CD14-positive monocyte (primary cell): Measurements from ENCODE around the gene SELENBP1. TPM values are rescaled to one million over a fixed set of nuclear protein-coding genes. Genes with fewer than 3 reads are reported as not detected.

Source experiments
- DNase-seq, 3 donors: peaks; one replicate each; pipeline ENCODE4 v3.0.0-alpha.2; 2011 to 2022
- H2AFZ ChIP-seq: 2 replicates; pipeline ENCODE4 v1.6.0; 2012; ENCODE audit warnings: mild to moderate bottlenecking, low read depth, low read length, inconsistent platforms; ENCODE audit not compliant: insufficient read depth, poor library complexity, severe bottlenecking
- H3K27ac ChIP-seq, 2 donors: 1 replicate in 1 of 2; 2 replicates in 1 of 2; pipeline ENCODE4 v1.5.1; 2012 to 2013; ENCODE audit warnings: low read length in 2 of 2, control low read depth in 1 of 2, inconsistent platforms in 1 of 2, low read depth in 1 of 2, mild to moderate bottlenecking in 1 of 2
- H3K27me3 ChIP-seq, 2 donors: one replicate each; pipeline versions ENCODE4 v1.6.0 to v1.6.1; 2011 to 2013; ENCODE audit warnings: low read length in 2 of 2; ENCODE audit not compliant: control insufficient read depth in 2 of 2, insufficient read depth in 2 of 2
- H3K36me3 ChIP-seq, 2 donors: replicated peaks in 1 of 2; 1 replicate in 1 of 2; 2 replicates in 1 of 2; pipeline versions ENCODE4 v1.5.1 to v1.6.1; 2012 to 2013; ENCODE audit warnings: low read length in 2 of 2, control low read depth in 1 of 2, inconsistent platforms in 1 of 2, mild to moderate bottlenecking in 1 of 2; ENCODE audit not compliant: insufficient read depth in 2 of 2, control insufficient read depth in 1 of 2
- H3K4me1 ChIP-seq, 2 donors: 1 replicate in 1 of 2; 2 replicates in 1 of 2; pipeline versions ENCODE4 v1.5.1 to v1.6.1; 2012 to 2013; ENCODE audit warnings: low read length in 2 of 2, control low read depth in 1 of 2, inconsistent platforms in 1 of 2, mild to moderate bottlenecking in 1 of 2, moderate library complexity in 1 of 2; ENCODE audit not compliant: insufficient read depth in 2 of 2, control insufficient read depth in 1 of 2
- H3K4me2 ChIP-seq: replicated peaks from 2 replicates; pipeline ENCODE3; 2012; ENCODE audit warnings: low read length, moderate library complexity, mild to moderate bottlenecking; ENCODE audit not compliant: poor library complexity, severe bottlenecking; ENCODE audit errors: extremely low read depth
- H3K4me3 ChIP-seq, 3 experiments: fragments of 200-600 bp in 1 of 3; sonication (generic) in 1 of 3; replicated peaks in 1 of 3; 1 replicate in 2 of 3; 2 replicates in 1 of 3; pipeline ENCODE4 v1.5.1; 2011 to 2013; ENCODE audit warnings: low read length in 3 of 3, mild to moderate bottlenecking in 3 of 3, control low read depth in 2 of 3, low read depth in 2 of 3, inconsistent platforms in 1 of 3, moderate library complexity in 1 of 3
- H3K79me2 ChIP-seq: 2 replicates; pipeline ENCODE4 v1.6.0; 2012; ENCODE audit warnings: mild to moderate bottlenecking, control low read depth, inconsistent platforms, low read length, moderate library complexity; ENCODE audit not compliant: insufficient read depth
- H3K9ac ChIP-seq: 2 replicates; pipeline ENCODE4 v1.6.0; 2017; ENCODE audit warnings: low read length, mild to moderate bottlenecking; ENCODE audit not compliant: insufficient read depth, poor library complexity, severe bottlenecking
- H3K9me3 ChIP-seq, 2 donors: replicated peaks in 1 of 2; 1 replicate in 1 of 2; 2 replicates in 1 of 2; pipeline versions ENCODE4 v1.5.1 to v1.6.1; 2012 to 2013; ENCODE audit warnings: low read length in 2 of 2, control low read depth in 1 of 2; ENCODE audit not compliant: control insufficient read depth in 1 of 2, insufficient read depth in 1 of 2
- H4K20me1 ChIP-seq: 2 replicates; pipeline ENCODE4 v1.6.0; 2012; ENCODE audit warnings: mild to moderate bottlenecking, low read length, control low read depth, moderate library complexity; ENCODE audit not compliant: insufficient read depth
- H3K27ac Mint-ChIP-seq, 7 donors: one replicate each; pipeline ENCODE4 v1.8.0; 2020; ENCODE audit warnings: mild to moderate bottlenecking in 7 of 7, mixed read lengths in 7 of 7, moderate library complexity in 6 of 7, inconsistent platforms in 2 of 7
- H3K27me3 Mint-ChIP-seq, 3 donors: one replicate each; pipeline ENCODE4 v1.8.0; 2021 to 2022; ENCODE audit warnings: low read depth in 3 of 3, mild to moderate bottlenecking in 3 of 3, mixed read lengths in 3 of 3, moderate library complexity in 3 of 3, inconsistent platforms in 1 of 3
- H3K36me3 Mint-ChIP-seq, 2 donors: one replicate each; pipeline ENCODE4 v1.8.0; 2020; ENCODE audit warnings: mixed read lengths in 2 of 2, inconsistent platforms in 1 of 2, mild to moderate bottlenecking in 1 of 2
- H3K4me1 Mint-ChIP-seq: one replicate; pipeline ENCODE4 v1.8.0; 2020; ENCODE audit warnings: mild to moderate bottlenecking, mixed read lengths
- H3K4me3 Mint-ChIP-seq, 2 donors: one replicate each; pipeline ENCODE4 v1.8.0; 2020; ENCODE audit warnings: mild to moderate bottlenecking in 2 of 2, mixed read lengths in 2 of 2, moderate library complexity in 1 of 2
- H3K9me3 Mint-ChIP-seq, 7 donors: one replicate each; pipeline ENCODE4 v1.8.0; 2020 to 2022; ENCODE audit warnings: mixed read lengths in 7 of 7, mild to moderate bottlenecking in 6 of 7, moderate library complexity in 6 of 7, inconsistent platforms in 2 of 7
- CTCF ChIP-seq: fragments of 200-600 bp; IDR thresholded peaks from one replicate; pipeline ENCODE4 v1.8.0; 2022; ENCODE audit warnings: antibody characterized with exemption, mild to moderate bottlenecking
- WGBS: methylation state at CpG from one replicate; pipeline ENCODE4 v1.1.5; 2013; ENCODE audit warnings: missing lambda C conversion rate; ENCODE audit not compliant: insufficient coverage; 5-methylcytosine and 5-hydroxymethylcytosine counted together
- intact Hi-C, 2 donors: fragments of 100-400 bp; cut with micrococcal nuclease; formaldehyde crosslinking; loops; one replicate each; pipeline versions ENCODE4 v1.15.0 to v1.15.1; 2023
- polyA plus RNA-seq, 3 donors: library from polyadenylated mRNA; depleted of rRNA in 1 of 3; unstranded in 2 of 3; stranded (reverse) in 1 of 3; fragments of 300-500 nt in 2 of 3; fragments of >200 nt in 1 of 3; fragmentation: Illumina TruSeq in 2 of 3; gene quantifications; 1 replicate in 2 of 3; 2 replicates in 1 of 3; pipeline ENCODE4 v1.2.3, GENCODE V29; 2012 to 2021

The SELENBP1 gene
- polyA plus RNA-seq, 3 donors, result 0.61 to 0.79 TPM; not detected in 1

GRCh38 chr1:151346082-151346768, 26.3 kb downstream of the SELENBP1 start:
- H3K9me3 ChIP-seq, result peaks cover 4 to 6% of the 10 kb centered on the region in 2 donors
- H3K4me1 ChIP-seq, result peaks cover 19 to 28% of the 10 kb centered on the region in 2 donors
- H3K27ac ChIP-seq, result peak overlapping the region; percentile 98
- Mint-ChIP-seq H3K27ac (peak overlapping the region; percentile 99 to 100 (median 100)), H3K36me3 (peaks cover 36 to 41% of the 10 kb centered on the region in 2 donors), H3K27me3 (peaks cover 0 to 2% (median 0%) of the 10 kb centered on the region in 3 donors), H3K4me1 (peaks cover 32% of the 10 kb centered on the region), H3K4me3 (peak overlapping the region; percentile 93 to 94), H3K9me3 (peaks cover 0 to 12% (median 3%) of the 10 kb centered on the region in 7 donors)
- peak overlapping the region; percentile 88 for H3K9ac ChIP-seq
- peak overlapping the region; percentile 76 to 89 (median 80) for H3K4me3 ChIP-seq
- DNase-seq, result no peak
- peaks cover 18% of the 10 kb centered on the region for H3K79me2 ChIP-seq
- no peaks in the 10 kb centered on the region for H4K20me1 ChIP-seq
- peak overlapping the region; percentile 59 for H2AFZ ChIP-seq
- WGBS, result 57% methylated on average over 2 of the region's 7 CpGs
- no peaks in the 10 kb centered on the region for H3K27me3 ChIP-seq
- peak overlapping the region; percentile 77 for H3K4me2 ChIP-seq
- intact Hi-C loops, result loop anchor here in 1 of 2 donors (5.0 kb wide), 2 partner anchors 51 to 159 kb away; partner anchors contain the start of gene PSMB4
- TF ChIP-seq CTCF, result no peak
- peaks cover 30 to 41% of the 10 kb centered on the region in 2 donors for H3K36me3 ChIP-seq

GRCh38 chr1:151344291-151344690, 28.2 kb downstream of the SELENBP1 start:
- H3K4me2 ChIP-seq, result no peak overlapping the region
- no peaks in the 10 kb centered on the region for H4K20me1 ChIP-seq
- peaks cover 18% of the 10 kb centered on the region for H3K79me2 ChIP-seq
- H3K27me3 ChIP-seq, result no peaks in the 10 kb centered on the region
- no peaks in the 10 kb centered on the region for H3K9me3 Mint-ChIP-seq
- intact Hi-C loops, result loop anchor here in 1 of 2 donors (5.0 kb wide), 1 partner anchor 53 kb away; the partner anchor contains the start of gene PSMB4
- peaks cover 38% of the 10 kb centered on the region for H3K4me1 Mint-ChIP-seq
- no peak overlapping the region for H2AFZ ChIP-seq
- H3K4me1 ChIP-seq, result peaks cover 26 to 34% of the 10 kb centered on the region in 2 donors
- H3K36me3 ChIP-seq, result peaks cover 30 to 41% of the 10 kb centered on the region in 2 donors
- peak overlapping the region in 1 of 2 donors; percentile 44 for H3K27ac ChIP-seq
- TF ChIP-seq CTCF, result no peak
- no peaks in the 10 kb centered on the region for H3K27me3 Mint-ChIP-seq
- no peaks in the 10 kb centered on the region for H3K9me3 ChIP-seq
- peak overlapping the region; percentile 24 to 86 (median 71) for H3K27ac Mint-ChIP-seq
- no peak overlapping the region for H3K4me3 ChIP-seq
- no peak overlapping the region for H3K9ac ChIP-seq
- peaks cover 39 to 41% of the 10 kb centered on the region in 2 donors for H3K36me3 Mint-ChIP-seq
- DNase-seq, result no peak
- WGBS, result 94% methylated on average over 3 of the region's 6 CpGs
- peak overlapping the region in 1 of 2 donors; percentile 24 for H3K4me3 Mint-ChIP-seq
